H7 (cell line): ENCODE results near the gene CHEK1. TPM values are rescaled to one million over a fixed set of nuclear protein-coding genes. Genes with fewer than 3 reads are reported as not detected.
"Not testable (repeated sequence)": the region's sequence is repeated elsewhere in the genome, so short reads cannot be mapped to it uniquely, and the experiment has no call there.

Experiments used
- DNase-seq: peaks from one replicate; pipeline ENCODE4 v3.0.0; 2012
- H3K27me3 ChIP-seq: 2 replicates; pipeline ENCODE4 v1.6.0; 2011; ENCODE audit warnings: mild to moderate bottlenecking, low read length; ENCODE audit not compliant: control insufficient read depth, insufficient read depth
- H3K36me3 ChIP-seq: replicated peaks from 2 replicates; pipeline ENCODE4 v1.5.1; 2011; ENCODE audit warnings: low read length; ENCODE audit not compliant: control insufficient read depth, insufficient read depth
- H3K4me3 ChIP-seq: 2 replicates; pipeline ENCODE4 v1.5.1; 2011; ENCODE audit warnings: low read depth, mild to moderate bottlenecking, control low read depth, low read length, moderate library complexity; ENCODE audit not compliant: insufficient read depth
- total RNA-seq: library from RNA; depleted of rRNA; stranded (reverse); fragments of >200 nt; shearing (Covaris generic); gene quantifications from 2 replicates; pipeline ENCODE4 v1.2.3, GENCODE V29; 2014; rRNA removed

The CHEK1 gene
- total RNA-seq, 1 experiment from 2014 or later, result 85.7 TPM

GRCh38 chr11:125694951-125695350 lies 70.0 kb downstream of the CHEK1 start:
- H3K27me3 ChIP-seq, result no peaks in the 10 kb centered on the region
- no peak overlapping the region for H3K4me3 ChIP-seq
- H3K36me3 ChIP-seq, result no peaks in the 10 kb centered on the region
- DNase-seq, result no peak

DNA sequence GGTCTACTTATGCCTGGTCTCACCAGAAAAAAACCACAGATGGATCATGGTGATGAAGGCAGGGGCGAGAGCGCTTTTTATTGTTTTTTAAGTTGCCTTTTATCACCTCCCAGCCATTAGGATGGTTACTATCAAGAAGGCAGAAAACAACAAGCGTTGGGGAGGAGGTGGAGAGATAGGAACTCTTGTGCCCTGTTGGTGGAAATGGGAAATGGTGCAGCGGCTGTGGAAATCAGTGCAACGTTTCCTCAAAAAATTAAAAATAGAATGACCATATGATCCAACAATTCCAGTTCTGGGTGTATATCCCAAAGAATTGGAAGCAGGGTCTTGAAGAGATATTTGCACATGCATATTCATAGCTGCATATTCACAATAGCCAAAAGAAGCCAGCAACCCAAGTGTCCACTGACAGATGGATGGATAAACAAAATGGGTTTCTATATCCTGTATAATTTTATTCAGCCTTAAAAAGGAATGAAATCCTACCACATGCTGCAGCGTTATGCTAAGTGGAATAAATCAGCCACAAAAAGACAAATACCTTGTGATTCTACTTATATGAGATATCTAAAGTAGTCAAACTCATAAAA lies 76.2 kb downstream of the CHEK1 start:
- no peak overlapping the region for H3K4me3 ChIP-seq
- H3K27me3 ChIP-seq, result no peaks in the 10 kb centered on the region
- DNase-seq, result no peak
- H3K36me3 ChIP-seq, result no peaks in the 10 kb centered on the region

GRCh38 chr11:125701858-125702621 lies 77.1 kb downstream of the CHEK1 start:
- Histone ChIP-seq H3K36me3 (no peaks in the 10 kb centered on the region), H3K27me3 (no peaks in the 10 kb centered on the region), H3K4me3 (no peak overlapping the region)
- peak; percentile 31 for DNase-seq

DNA sequence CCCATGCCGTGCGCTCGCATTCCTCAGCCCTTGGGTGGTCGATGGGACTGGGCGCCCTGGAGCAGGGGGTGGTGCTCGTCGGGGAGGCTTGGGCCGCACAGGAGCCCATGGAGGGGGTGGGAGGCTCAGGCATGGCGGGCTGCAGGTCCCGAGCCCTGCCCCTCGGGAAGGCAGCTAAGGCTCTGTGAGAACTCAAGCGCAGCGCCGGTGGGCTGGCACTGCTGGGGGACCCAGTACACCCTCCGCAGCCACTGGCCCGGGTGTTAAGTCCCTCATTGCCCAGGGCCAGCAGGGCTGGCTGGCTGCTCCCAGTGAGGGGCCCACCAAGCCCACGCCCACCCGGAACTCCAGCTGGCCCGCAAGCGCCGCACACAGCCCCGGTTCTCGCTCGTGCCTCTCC lies 79.7 kb downstream of the CHEK1 start:
- H3K27me3 ChIP-seq, H3K4me3 ChIP-seq, DNase-seq, H3K36me3 ChIP-seq: not testable (repeated sequence)

DNA sequence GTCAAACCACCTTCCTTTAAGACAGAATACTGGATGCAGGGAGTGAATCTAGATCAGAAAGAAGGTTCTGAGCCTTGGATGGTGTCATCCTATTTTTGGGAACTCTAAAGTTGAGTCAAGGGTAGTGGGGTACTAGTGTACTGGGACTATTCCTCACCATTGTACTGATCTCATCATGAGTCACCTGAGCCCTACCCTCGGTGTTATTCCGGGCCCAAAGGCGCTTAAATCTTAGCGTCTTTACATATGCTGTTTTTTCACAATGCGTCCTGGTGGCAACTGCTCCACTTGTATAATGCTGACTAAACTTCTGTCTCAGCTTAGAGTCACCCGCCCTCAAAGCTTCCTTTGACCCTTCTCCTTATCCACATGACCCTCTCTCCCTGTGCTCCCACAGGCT lies 95.8 kb downstream of the CHEK1 start:
- no peak for DNase-seq
- Histone ChIP-seq H3K36me3 (no peaks in the 10 kb centered on the region), H3K27me3 (no peaks in the 10 kb centered on the region), H3K4me3 (no peak overlapping the region)

GRCh38 chr11:125724125-125724524 lies 99.2 kb downstream of the CHEK1 start:
- peak; percentile 22 for DNase-seq
- no peaks in the 10 kb centered on the region for H3K36me3 ChIP-seq
- H3K27me3 ChIP-seq, result no peaks in the 10 kb centered on the region
- no peak overlapping the region for H3K4me3 ChIP-seq

Other genes with a start within 250 kb of the CHEK1 start
- 93.8 and 98.9 TPM in 2 replicates for gene FEZ1, start 128.9 kb upstream of the CHEK1 start, total RNA-seq
- gene EI24, start 55.7 kb upstream of the CHEK1 start, total RNA-seq, result 87.9 and 113 TPM in 2 replicates
- 143 and 184 TPM in 2 replicates for gene STT3A, start 32.3 kb upstream of the CHEK1 start, total RNA-seq
- not detected in 2 replicates for gene ACRV1, start 55.7 kb downstream of the CHEK1 start, total RNA-seq
- gene PATE1, start 121.1 kb downstream of the CHEK1 start, total RNA-seq, result not detected in 2 replicates
- not detected in 2 replicates for gene PATE2, start 153.7 kb downstream of the CHEK1 start, total RNA-seq
- not detected in 2 replicates for gene PATE3, start 163.0 kb downstream of the CHEK1 start, total RNA-seq
- not detected in 2 replicates for gene PATE4, start 208.2 kb downstream of the CHEK1 start, total RNA-seq